T-helper 2 cell treated with Interferon-gamma antibody and Interleukin-4, amounts not matched to agents 100 ng/mL and 5 ng/mL, for 36 hours (primary cell): ENCODE data around the gene ZDHHC6. TPM values are rescaled to one million over a fixed set of nuclear protein-coding genes. Genes with fewer than 3 reads are reported as not detected.
"Not testable (repeated sequence)": the region's sequence is repeated elsewhere in the genome, so short reads cannot be mapped to it uniquely, and the experiment has no call there.

Experiments
- intact Hi-C: fragments of 100-400 bp; cut with micrococcal nuclease; formaldehyde crosslinking; loops from one replicate; pipeline ENCODE4 v1.15.1; 2023
- total RNA-seq: library from RNA; stranded (reverse); gene quantifications from 2 replicates; pipeline ENCODE4 v1.2.3, GENCODE V29; 2022

ZDHHC6 gene
- total RNA-seq, 1 donor from 2014 or later, result 46.7 TPM

GRCh38 chr10:112393341-112393740 is 53.4 kb downstream of the ZDHHC6 start:
- intact Hi-C loops, result no loop called here

GRCh38 chr10:112390125-112390703 is 56.5 kb downstream of the ZDHHC6 start:
- intact Hi-C loops, result no loop called here

GRCh38 chr10:112389271-112389822 is 57.4 kb downstream of the ZDHHC6 start:
- intact Hi-C loops, result no loop called here

- intact Hi-C loops, result no loop called here
Observed at GRCh38 chr10:112388548-112388947, 58.2 kb downstream of the ZDHHC6 start.

- intact Hi-C loops, result not testable (repeated sequence)
Observed at GRCh38 chr10:112388056-112388455, 58.7 kb downstream of the ZDHHC6 start.

GRCh38 chr10:112385201-112385600 is 61.5 kb downstream of the ZDHHC6 start:
- intact Hi-C loops, result no loop called here

- intact Hi-C loops, result no loop called here
Observed at GRCh38 chr10:112384141-112384540, 62.6 kb downstream of the ZDHHC6 start.

- intact Hi-C loops, result no loop called here
Observed at GRCh38 chr10:112383325-112383724, 63.4 kb downstream of the ZDHHC6 start.

GRCh38 chr10:112382515-112383235 is 64.0 kb downstream of the ZDHHC6 start:
- intact Hi-C loops, result no loop called here

Other genes starting within 250 kb of the ZDHHC6 start
- gene TECTB, start 163.5 kb downstream of the ZDHHC6 start, total RNA-seq, result not detected in 2 replicates
- 61.0 and 62.7 TPM in 2 replicates for gene ACSL5, start 72.8 kb downstream of the ZDHHC6 start, total RNA-seq
- 41.5 and 42.6 TPM in 2 replicates for gene VTI1A, start 301 bp upstream of the ZDHHC6 start, total RNA-seq